Brain microvascular endothelial cell (primary cell): ENCODE data around the gene UBE2J2.

Experiments
- DNase-seq: peaks from one replicate; pipeline ENCODE4 v3.0.0-alpha.2; 2020
- H3K27ac ChIP-seq: fragments of 250-450 bp; sonication (Bioruptor Pico); 2 replicates; pipeline ENCODE4 v1.5.1; 2020; ENCODE audit warnings: mild to moderate bottlenecking, moderate library complexity
- H3K27me3 ChIP-seq: fragments of 250-450 bp; sonication (Bioruptor Pico); replicated peaks from 2 replicates; pipeline ENCODE4 v1.5.1; 2020; ENCODE audit warnings: mild to moderate bottlenecking
- H3K36me3 ChIP-seq: fragments of 250-450 bp; sonication (Bioruptor Pico); replicated peaks from 2 replicates; pipeline ENCODE4 v1.5.1; 2020; ENCODE audit warnings: mild to moderate bottlenecking
- H3K4me3 ChIP-seq: 2 replicates; pipeline ENCODE4 v1.5.1; 2011; ENCODE audit warnings: low read depth, mild to moderate bottlenecking, control low read depth, low read length, moderate library complexity
- CTCF ChIP-seq: IDR thresholded peaks from 2 replicates; pipeline ENCODE4 v1.5.1; 2011; ENCODE audit warnings: low read depth, mild to moderate bottlenecking, moderate library complexity, low read length, control low read depth, inconsistent platforms; ENCODE audit errors: missing control alignments
- in situ Hi-C: cut with HindIII; loops from 2 replicates; pipeline ENCODE4 v1.10.0; 2017; ENCODE audit warnings: low sequenced_read_pairs, low pct_ligation_motif_present

UBE2J2 gene

GRCh38 chr1:1290238-1290731, 16.6 kb upstream of the UBE2J2 start:
- in situ Hi-C loops: no loop called here
- Histone ChIP-seq H3K36me3 (peaks cover 3% of the 10 kb centered on the region), H3K4me3 (no peak overlapping the region), H3K27me3 (no peaks in the 10 kb centered on the region), H3K27ac (no peak overlapping the region)
- peak; percentile 66 for DNase-seq
- TF ChIP-seq CTCF: peak; percentile 80

GRCh38 chr1:1287288-1288110, 13.8 kb upstream of the UBE2J2 start:
- Histone ChIP-seq H3K36me3 (no peaks in the 10 kb centered on the region), H3K27ac (no peak overlapping the region), H3K4me3 (no peak overlapping the region), H3K27me3 (no peaks in the 10 kb centered on the region)
- no peak for TF ChIP-seq CTCF
- no peak for DNase-seq
- in situ Hi-C loops: no loop called here

- Histone ChIP-seq H3K36me3 (no peaks in the 10 kb centered on the region), H3K27me3 (no peaks in the 10 kb centered on the region), H3K4me3 (no peak overlapping the region), H3K27ac (no peak overlapping the region)
- DNase-seq: no peak
- TF ChIP-seq CTCF: no peak
- in situ Hi-C loops: no loop called here
These were observed 12.9 kb upstream of the UBE2J2 start for GRCh38 chr1:1286313-1287261.

GRCh38 chr1:1285611-1286311, 12.1 kb upstream of the UBE2J2 start:
- H3K27ac ChIP-seq: no peak overlapping the region
- in situ Hi-C loops: no loop called here
- no peaks in the 10 kb centered on the region for H3K36me3 ChIP-seq
- no peak for DNase-seq
- no peak overlapping the region for H3K4me3 ChIP-seq
- H3K27me3 ChIP-seq: no peaks in the 10 kb centered on the region
- no peak for TF ChIP-seq CTCF

- Histone ChIP-seq H3K27ac (no peak overlapping the region), H3K4me3 (no peak overlapping the region), H3K36me3 (no peaks in the 10 kb centered on the region), H3K27me3 (no peaks in the 10 kb centered on the region)
- TF ChIP-seq CTCF: no peak
- in situ Hi-C loops: no loop called here
- DNase-seq: no peak
These were observed 11.5 kb upstream of the UBE2J2 start for GRCh38 chr1:1285102-1285571.
